ENCODE measurements around the gene BRD3OS.

The BRD3OS gene

DNA sequence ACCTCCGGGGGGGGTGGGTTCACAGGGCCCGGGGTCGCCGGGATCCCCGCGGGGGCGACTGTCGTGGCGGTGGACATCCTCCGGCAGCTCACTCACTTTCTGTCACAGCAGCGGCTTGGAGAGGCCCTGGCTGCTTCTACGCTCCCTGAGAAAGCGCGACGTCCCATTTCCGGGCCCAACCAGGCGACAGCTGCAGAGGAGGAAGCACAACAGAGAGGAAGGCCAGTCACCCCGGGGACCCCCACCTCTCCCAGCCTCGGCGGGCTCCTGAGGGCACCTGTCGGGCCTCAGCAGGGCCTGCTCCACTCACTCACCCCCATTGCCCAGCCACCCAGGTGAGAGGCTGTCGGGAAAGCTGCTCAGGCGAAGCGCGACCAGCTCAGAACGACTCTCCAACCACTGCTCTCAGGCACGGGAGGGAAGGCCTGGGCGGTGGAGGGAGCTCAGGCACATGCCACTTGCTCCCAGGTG, 28.2 kb downstream of the BRD3OS start:
- Histone ChIP-seq H3K36me3 (ENCODE audit: control insufficient read depth, insufficient read depth, low read length) (peaks cover 9% of the 10 kb centered on the region), H3K4me3 (ENCODE audit: low read length) (no peak overlapping the region), H3K9ac (ENCODE audit: low read length) (no peak overlapping the region), H3K9me3 (ENCODE audit: control insufficient read depth, low read length) (no peaks in the 10 kb centered on the region), H3K27me3 (ENCODE audit: control insufficient read depth, insufficient read depth, low read length) (no peaks in the 10 kb centered on the region), H3K4me1 (ENCODE audit: control insufficient read depth, insufficient read depth, low read length) (peaks cover 42% of the 10 kb centered on the region)

DNA sequence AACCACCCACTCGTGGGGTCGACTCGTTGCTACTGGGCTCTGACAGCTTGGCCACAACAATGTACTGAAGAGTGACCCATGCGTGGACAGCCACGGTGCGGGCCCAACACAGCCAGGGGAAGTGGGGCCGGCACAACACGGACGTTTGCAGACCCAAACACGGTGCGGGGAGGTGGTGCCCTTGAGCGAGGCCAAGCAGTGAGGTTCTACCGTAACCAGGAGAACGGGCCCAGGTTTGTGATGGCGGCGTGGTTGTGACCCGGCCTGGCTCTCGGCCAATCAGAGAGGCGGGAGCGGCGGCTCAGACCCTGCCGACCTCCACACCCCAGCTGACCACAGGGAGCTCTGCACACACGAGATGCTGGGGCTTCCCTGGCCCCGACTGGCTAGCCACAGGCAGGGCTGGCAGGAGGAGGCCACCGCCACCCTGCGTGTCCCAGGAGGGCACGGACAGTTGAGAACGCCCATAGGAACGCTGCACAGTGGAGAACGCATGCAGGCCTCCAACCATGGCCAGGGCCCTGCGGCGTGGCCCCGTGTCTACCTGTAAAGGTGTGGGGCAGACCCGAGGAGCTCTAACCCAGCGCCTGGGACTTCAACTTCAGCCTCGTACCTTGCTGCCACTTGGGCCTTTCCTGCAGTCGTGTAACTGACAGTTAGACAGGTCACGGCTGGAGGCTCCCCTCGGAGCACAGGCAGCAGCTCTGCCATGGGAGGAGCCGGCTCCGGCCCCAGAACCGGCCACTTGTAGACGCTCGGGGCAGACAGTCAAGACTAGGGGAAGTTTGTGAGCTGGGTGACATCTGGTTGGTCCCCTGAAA, 28.9 kb downstream of the BRD3OS start:
- Histone ChIP-seq H3K4me1 (ENCODE audit: control insufficient read depth, insufficient read depth, low read length) (peaks cover 45% of the 10 kb centered on the region), H3K9me3 (ENCODE audit: control insufficient read depth, low read length) (no peaks in the 10 kb centered on the region), H3K36me3 (ENCODE audit: control insufficient read depth, insufficient read depth, low read length) (peaks cover 9% of the 10 kb centered on the region), H3K27me3 (ENCODE audit: control insufficient read depth, insufficient read depth, low read length) (no peaks in the 10 kb centered on the region), H3K9ac (ENCODE audit: low read length) (no peak overlapping the region), H3K4me3 (ENCODE audit: low read length) (no peak overlapping the region)

- H3K4me3 ChIP-seq (ENCODE audit: low read length) = no peak overlapping the region
- peaks cover 38% of the 10 kb centered on the region for H3K4me1 ChIP-seq (ENCODE audit: control insufficient read depth, insufficient read depth, low read length)
Observed at GRCh38 chr9:134054891-134055811, 29.9 kb downstream of the BRD3OS start.

GRCh38 chr9:134055981-134056461, 30.7 kb downstream of the BRD3OS start:
- Histone ChIP-seq H3K4me3 (ENCODE audit: low read length) (no peak overlapping the region), H3K4me1 (ENCODE audit: control insufficient read depth, insufficient read depth, low read length) (peaks cover 45% of the 10 kb centered on the region), H3K9ac (ENCODE audit: low read length) (no peak overlapping the region), H3K9me3 (ENCODE audit: control insufficient read depth, low read length) (no peaks in the 10 kb centered on the region), H3K27me3 (ENCODE audit: control insufficient read depth, insufficient read depth, low read length) (no peaks in the 10 kb centered on the region), H3K36me3 (ENCODE audit: control insufficient read depth, insufficient read depth, low read length) (peaks cover 4% of the 10 kb centered on the region)

More at GRCh38 chr9:134054891-134055811, 29.9 kb downstream of the BRD3OS start:
- no peaks in the 10 kb centered on the region for H3K27me3 ChIP-seq (ENCODE audit: control insufficient read depth, insufficient read depth, low read length)
- no peaks in the 10 kb centered on the region for H3K9me3 ChIP-seq (ENCODE audit: control insufficient read depth, low read length)
- H3K36me3 ChIP-seq (ENCODE audit: control insufficient read depth, insufficient read depth, low read length) = peaks cover 4% of the 10 kb centered on the region
- H3K9ac ChIP-seq (ENCODE audit: low read length) = peak overlapping the region; percentile 10

GRCh38 chr9:134056483-134057306, 31.4 kb downstream of the BRD3OS start:
- Histone ChIP-seq H3K27me3 (ENCODE audit: control insufficient read depth, insufficient read depth, low read length) (no peaks in the 10 kb centered on the region), H3K4me1 (ENCODE audit: control insufficient read depth, insufficient read depth, low read length) (peaks cover 52% of the 10 kb centered on the region), H3K36me3 (ENCODE audit: control insufficient read depth, insufficient read depth, low read length) (no peaks in the 10 kb centered on the region), H3K4me3 (ENCODE audit: low read length) (no peak overlapping the region), H3K9me3 (ENCODE audit: control insufficient read depth, low read length) (no peaks in the 10 kb centered on the region), H3K9ac (ENCODE audit: low read length) (no peak overlapping the region)

DNA sequence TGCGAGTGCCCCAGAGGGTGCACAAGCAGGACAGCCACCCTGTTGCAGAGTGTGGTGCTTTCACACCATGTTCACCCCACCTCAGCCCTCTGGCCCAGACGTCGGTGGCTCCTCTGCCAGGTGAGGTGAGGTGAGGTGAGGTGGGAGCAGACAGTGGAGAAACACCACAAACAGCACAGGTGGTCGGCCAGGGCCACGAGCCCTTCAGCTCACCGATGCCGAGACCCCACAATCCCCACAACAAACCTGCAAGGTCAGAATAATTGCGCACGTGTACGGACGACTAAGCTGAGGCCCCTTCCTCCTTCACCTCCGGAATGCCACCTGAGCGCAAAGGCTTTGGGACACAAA, 32.0 kb downstream of the BRD3OS start:
- Histone ChIP-seq H3K9ac (ENCODE audit: low read length) (no peak overlapping the region), H3K9me3 (ENCODE audit: control insufficient read depth, low read length) (no peaks in the 10 kb centered on the region), H3K4me1 (ENCODE audit: control insufficient read depth, insufficient read depth, low read length) (peaks cover 57% of the 10 kb centered on the region), H3K27me3 (ENCODE audit: control insufficient read depth, insufficient read depth, low read length) (no peaks in the 10 kb centered on the region), H3K36me3 (ENCODE audit: control insufficient read depth, insufficient read depth, low read length) (no peaks in the 10 kb centered on the region), H3K4me3 (ENCODE audit: low read length) (no peak overlapping the region)

DNA sequence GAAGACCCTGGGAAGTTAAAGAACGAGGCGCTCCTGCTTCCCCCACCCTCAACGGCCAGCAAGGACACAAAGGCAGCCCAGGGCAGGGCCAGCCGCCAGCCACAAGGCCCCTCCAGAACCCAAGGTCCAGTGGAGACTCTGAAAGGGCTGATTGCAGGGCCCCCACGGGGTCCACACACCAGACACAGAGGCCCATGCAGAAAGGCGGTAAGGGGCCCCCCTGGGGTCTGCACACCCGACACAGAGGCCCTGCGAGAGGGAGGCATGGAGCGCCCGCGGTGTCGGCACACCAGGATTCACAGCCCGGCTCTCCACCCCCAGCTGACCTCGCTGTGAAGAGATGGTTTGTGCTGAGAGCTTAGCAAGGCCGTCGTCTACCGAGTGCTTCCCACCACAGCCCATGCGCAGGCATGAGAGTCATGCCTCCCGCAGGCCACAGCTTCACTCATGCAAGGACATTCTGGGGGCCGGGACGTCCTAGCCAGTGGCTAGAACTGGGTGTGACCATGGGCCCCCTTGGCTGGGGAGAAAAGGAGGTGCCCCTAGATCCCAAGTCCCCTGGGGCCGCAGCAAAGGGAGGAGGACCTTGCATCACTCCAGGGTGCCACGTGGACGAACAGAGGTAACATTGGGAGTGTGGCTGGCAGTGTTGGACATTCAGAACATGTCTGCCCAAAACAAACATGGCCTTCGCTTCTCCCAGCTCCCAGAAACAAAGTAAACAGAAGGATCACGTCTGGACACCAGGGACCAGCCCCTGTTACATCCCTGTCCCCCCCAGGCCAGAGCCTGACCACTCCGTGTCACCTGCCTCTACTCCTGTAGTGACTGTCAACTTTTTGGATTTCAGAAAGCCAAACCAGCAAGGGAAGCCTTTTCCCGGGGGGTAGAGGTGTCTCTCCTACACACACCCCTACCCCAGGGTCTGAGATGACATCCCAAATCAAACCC, 32.7 kb downstream of the BRD3OS start:
- Histone ChIP-seq H3K36me3 (ENCODE audit: control insufficient read depth, insufficient read depth, low read length) (no peaks in the 10 kb centered on the region), H3K9ac (ENCODE audit: low read length) (no peak overlapping the region), H3K9me3 (ENCODE audit: control insufficient read depth, low read length) (no peaks in the 10 kb centered on the region), H3K27me3 (ENCODE audit: control insufficient read depth, insufficient read depth, low read length) (no peaks in the 10 kb centered on the region), H3K4me3 (ENCODE audit: low read length) (no peak overlapping the region), H3K4me1 (ENCODE audit: control insufficient read depth, insufficient read depth, low read length) (peaks cover 64% of the 10 kb centered on the region)

GRCh38 chr9:134058716-134059115, 33.4 kb downstream of the BRD3OS start:
- Histone ChIP-seq H3K9ac (ENCODE audit: low read length) (no peak overlapping the region), H3K9me3 (ENCODE audit: control insufficient read depth, low read length) (no peaks in the 10 kb centered on the region), H3K4me1 (ENCODE audit: control insufficient read depth, insufficient read depth, low read length) (peaks cover 69% of the 10 kb centered on the region), H3K36me3 (ENCODE audit: control insufficient read depth, insufficient read depth, low read length) (no peaks in the 10 kb centered on the region), H3K27me3 (ENCODE audit: control insufficient read depth, insufficient read depth, low read length) (no peaks in the 10 kb centered on the region), H3K4me3 (ENCODE audit: low read length) (no peak overlapping the region)

GRCh38 chr9:134059188-134059641, 33.9 kb downstream of the BRD3OS start:
- Histone ChIP-seq H3K36me3 (ENCODE audit: control insufficient read depth, insufficient read depth, low read length) (no peaks in the 10 kb centered on the region), H3K9me3 (ENCODE audit: control insufficient read depth, low read length) (no peaks in the 10 kb centered on the region), H3K4me3 (ENCODE audit: low read length) (no peak overlapping the region), H3K27me3 (ENCODE audit: control insufficient read depth, insufficient read depth, low read length) (no peaks in the 10 kb centered on the region), H3K9ac (ENCODE audit: low read length) (no peak overlapping the region), H3K4me1 (ENCODE audit: control insufficient read depth, insufficient read depth, low read length) (peaks cover 69% of the 10 kb centered on the region)

GRCh38 chr9:134059661-134060395, 34.5 kb downstream of the BRD3OS start:
- Histone ChIP-seq H3K27me3 (ENCODE audit: control insufficient read depth, insufficient read depth, low read length) (no peaks in the 10 kb centered on the region), H3K4me1 (ENCODE audit: control insufficient read depth, insufficient read depth, low read length) (peaks cover 74% of the 10 kb centered on the region), H3K9ac (ENCODE audit: low read length) (no peak overlapping the region), H3K9me3 (ENCODE audit: control insufficient read depth, low read length) (no peaks in the 10 kb centered on the region), H3K4me3 (ENCODE audit: low read length) (no peak overlapping the region), H3K36me3 (ENCODE audit: control insufficient read depth, insufficient read depth, low read length) (no peaks in the 10 kb centered on the region)
